Retinal pigment epithelial cell (primary cell): ENCODE measurements around the gene XRCC4.
A peak's percentile ranks its signal among the peaks of the same experiment; 100 is the strongest.

Experiments
- DNase-seq: peaks from one replicate; pipeline ENCODE4 v3.0.0-alpha.2; 2010; ENCODE audit warnings: low read depth
- H3K4me3 ChIP-seq: 2 replicates; pipeline ENCODE4 v1.5.1; 2011; ENCODE audit warnings: mild to moderate bottlenecking, low read length, control low read depth, moderate library complexity
- TF ChIP-seq, protein P1 (sequence below): conservative IDR thresholded peaks from 2 replicates; pipeline ENCODE4 v1.5.1; 2011; ENCODE audit warnings: low read depth, low read length, control low read depth, inconsistent platforms

XRCC4 gene

DNA sequence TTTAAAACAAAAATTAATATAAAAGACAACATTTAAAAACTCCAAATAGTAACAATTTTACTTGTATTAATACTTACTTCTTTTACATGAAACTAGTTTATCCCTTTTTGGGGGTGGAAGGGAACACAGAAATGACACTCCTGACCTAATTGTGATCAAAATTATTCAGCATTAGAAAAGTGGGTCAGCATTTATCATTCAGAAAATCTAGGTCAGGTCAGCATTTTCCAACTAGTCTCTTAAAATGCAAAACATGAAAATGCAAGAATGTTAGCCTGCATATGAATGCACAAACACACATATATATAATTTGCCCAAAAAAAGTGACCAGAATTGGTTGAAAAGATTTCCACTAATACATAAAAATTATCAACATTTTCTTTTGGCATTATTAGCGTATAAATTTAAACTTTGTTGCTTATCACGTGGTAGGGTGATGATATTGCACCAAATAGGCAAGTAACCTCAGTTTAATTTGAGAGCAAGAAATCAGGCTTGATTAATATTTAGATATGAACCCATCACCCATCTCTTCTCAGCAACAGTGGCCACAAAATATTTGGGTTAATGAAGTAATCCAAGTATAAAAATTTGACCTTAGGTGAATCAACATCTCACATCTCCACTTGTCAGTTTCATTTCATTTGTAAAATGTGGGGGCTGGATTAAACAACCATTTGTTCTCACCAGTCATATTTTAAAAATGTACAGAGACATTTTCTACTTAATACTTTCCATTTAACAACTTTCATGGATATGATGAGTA is 5.9 kb upstream of the XRCC4 start:
- TF ChIP-seq, protein P1, sequence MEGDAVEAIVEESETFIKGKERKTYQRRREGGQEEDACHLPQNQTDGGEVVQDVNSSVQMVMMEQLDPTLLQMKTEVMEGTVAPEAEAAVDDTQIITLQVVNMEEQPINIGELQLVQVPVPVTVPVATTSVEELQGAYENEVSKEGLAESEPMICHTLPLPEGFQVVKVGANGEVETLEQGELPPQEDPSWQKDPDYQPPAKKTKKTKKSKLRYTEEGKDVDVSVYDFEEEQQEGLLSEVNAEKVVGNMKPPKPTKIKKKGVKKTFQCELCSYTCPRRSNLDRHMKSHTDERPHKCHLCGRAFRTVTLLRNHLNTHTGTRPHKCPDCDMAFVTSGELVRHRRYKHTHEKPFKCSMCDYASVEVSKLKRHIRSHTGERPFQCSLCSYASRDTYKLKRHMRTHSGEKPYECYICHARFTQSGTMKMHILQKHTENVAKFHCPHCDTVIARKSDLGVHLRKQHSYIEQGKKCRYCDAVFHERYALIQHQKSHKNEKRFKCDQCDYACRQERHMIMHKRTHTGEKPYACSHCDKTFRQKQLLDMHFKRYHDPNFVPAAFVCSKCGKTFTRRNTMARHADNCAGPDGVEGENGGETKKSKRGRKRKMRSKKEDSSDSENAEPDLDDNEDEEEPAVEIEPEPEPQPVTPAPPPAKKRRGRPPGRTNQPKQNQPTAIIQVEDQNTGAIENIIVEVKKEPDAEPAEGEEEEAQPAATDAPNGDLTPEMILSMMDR = no peak
- H3K4me3 ChIP-seq = no peak overlapping the region
- DNase-seq = no peak

DNA sequence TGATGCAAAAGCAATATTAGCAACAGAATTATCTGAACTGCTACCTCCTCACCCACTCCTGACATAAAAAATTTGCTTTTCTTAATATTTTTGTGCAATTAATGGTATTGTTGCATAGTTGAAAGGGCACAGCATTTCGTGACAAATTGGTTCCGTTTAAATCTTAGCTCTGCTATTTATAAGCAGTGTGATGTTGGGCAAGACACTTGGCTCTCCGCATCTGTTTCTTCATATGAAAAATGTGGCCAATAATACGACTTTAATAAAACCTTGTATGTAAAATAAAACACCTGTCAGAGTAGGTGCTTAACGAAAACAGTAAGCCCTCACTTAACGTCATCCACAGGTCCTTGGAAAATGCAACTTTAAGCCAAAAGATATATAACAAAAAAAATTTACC is 4.4 kb upstream of the XRCC4 start:
- TF ChIP-seq, protein P1 = no peak
- DNase-seq = no peak
- no peak overlapping the region for H3K4me3 ChIP-seq

DNA sequence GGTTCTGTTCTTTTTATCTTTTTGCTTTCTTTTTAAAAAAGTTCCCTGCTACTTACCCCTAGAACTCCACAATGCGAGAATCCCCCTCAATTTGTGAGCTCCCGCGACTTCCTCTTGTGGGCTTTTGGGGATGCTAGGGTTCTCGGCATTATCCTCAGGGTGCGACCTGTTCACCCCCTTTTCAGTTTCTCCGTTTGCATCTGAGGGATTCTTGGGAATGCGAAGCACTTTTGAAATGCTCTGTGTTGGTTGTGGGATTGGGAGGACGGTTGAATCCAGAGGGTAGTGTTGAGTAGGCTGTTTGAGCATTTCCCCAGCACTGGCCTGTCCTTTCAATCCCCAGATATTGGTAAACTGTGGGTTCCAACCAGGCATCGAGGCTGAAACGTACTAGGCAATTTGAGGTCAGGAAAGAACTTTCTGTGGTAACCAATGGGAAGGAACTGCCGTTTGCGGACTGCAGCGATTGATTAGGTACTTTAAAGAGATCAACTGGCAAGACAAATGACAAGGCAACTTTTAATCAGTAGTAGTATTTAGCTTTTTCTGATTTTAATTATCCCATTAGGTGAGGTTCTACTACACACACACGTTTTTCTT is 415 bp downstream of the XRCC4 start:
- no peak for DNase-seq
- peak overlapping the region; percentile 98 for H3K4me3 ChIP-seq
- TF ChIP-seq, protein P1 = no peak

DNA sequence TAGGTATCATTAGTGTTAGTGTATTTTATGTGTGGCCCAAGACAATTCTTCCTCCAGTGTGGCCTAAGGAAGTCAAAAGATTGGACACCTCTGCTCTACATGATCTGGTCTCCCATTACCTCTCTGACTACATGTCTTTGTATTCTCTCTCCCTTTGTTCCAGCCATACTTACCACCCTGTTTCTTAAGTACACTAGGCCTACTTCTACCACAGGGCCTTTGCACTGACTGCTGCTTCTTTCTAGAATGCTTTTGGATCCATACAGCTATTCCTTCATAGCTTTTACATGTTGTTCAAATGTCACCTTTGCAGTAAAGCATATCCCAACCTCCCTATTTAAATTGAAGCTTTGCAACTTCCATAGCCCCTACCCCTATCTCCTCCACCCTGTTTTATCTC is 5.4 kb downstream of the XRCC4 start:
- no peak overlapping the region for H3K4me3 ChIP-seq
- no peak for DNase-seq
- TF ChIP-seq, protein P1 = no peak

DNA sequence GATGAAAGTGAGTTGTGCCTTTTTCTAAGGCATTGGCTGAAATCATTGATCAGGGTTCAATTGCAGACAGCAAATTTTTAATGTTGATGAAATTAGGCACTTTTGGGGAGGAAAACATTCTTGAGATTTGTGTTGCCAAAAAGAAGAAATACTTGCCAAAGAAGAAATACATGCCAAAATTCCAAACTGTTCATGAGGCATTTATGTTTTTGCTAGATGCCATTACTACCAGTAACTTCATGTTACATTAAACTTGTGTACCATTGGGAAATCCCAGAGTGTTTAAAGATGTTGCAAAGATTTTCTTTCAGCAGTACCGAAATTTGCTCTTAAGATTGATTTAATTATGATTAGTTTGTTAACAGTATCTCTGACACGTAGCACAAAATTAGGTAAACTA is 7.0 kb downstream of the XRCC4 start:
- no peak overlapping the region for H3K4me3 ChIP-seq
- TF ChIP-seq, protein P1 = no peak
- DNase-seq = no peak

DNA sequence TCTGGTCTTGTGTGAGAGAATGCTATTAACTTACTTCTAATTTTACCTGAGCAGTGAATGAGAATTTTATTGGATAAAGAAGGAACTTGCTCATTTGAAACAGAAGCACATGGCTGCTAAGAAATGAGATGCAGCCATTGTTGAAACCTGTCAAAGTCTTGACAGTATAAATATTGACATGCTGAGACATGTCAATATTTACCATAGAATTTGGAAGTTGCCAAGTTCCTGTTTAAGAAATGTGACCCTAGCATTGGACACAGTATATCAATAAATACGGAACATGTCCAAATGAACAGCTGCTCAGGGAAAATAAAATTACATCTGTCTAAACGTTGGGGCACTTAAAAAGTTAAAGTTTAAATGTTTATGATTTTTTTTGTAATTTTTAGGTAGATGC is 7.8 kb downstream of the XRCC4 start:
- no peak for DNase-seq
- H3K4me3 ChIP-seq = no peak overlapping the region
- TF ChIP-seq, protein P1 = no peak

DNA sequence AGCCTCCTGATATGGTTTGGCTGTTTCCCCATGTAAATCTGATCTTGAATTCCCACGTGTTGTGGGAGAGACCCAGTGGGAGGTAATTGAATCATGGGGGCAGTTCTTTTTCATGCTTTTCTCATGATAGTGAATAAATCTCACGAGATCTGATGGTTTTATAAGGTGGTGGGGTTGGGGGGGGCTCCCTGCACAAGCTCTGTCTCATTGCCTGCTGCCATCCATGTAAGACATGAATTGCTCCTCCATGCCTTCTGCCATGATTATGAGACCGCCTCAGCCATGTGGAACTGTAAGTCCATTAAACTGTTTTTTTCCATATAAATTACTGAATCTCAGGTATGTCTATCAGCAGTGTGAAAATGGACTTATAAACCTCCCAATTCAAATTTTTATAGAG is 12.8 kb downstream of the XRCC4 start:
- H3K4me3 ChIP-seq = no peak overlapping the region
- TF ChIP-seq, protein P1 = no peak
- no peak for DNase-seq
